Stimulated activated CD4-positive, alpha-beta T cell treated with anti-CD3 and anti-CD28 coated beads, TNF-alpha, amount 100 ng/mL, for 48 hours (primary cell): ENCODE measurements around the gene PPIP5K1.

ENCODE experiments used
- DNase-seq, 3 donors: peaks; one replicate each; pipeline ENCODE4 v3.0.0-alpha.2; 2020; ENCODE audit warnings: low read depth in 3 of 3

Gene PPIP5K1

GRCh38 chr15:43488790-43489189 is 101.2 kb downstream of the PPIP5K1 start:
- DNase-seq: no peak

- DNase-seq: no peak
Measured at GRCh38 chr15:43487271-43487895, 102.6 kb downstream of the PPIP5K1 start.

GRCh38 chr15:43484455-43484854 is 105.6 kb downstream of the PPIP5K1 start:
- DNase-seq: no peak
